Hepatocyte (in vitro differentiated cells): ENCODE results near the gene KIF3B. TPM values are rescaled to one million over a fixed set of nuclear protein-coding genes. Genes with fewer than 3 reads are reported as not detected.
"Not testable (repeated sequence)": the region's sequence is repeated elsewhere in the genome, so short reads cannot be mapped to it uniquely, and the experiment has no call there.

Experiments
- DNase-seq: peaks from one replicate; pipeline ENCODE4 v3.0.0-alpha.2; 2016; ENCODE audit warnings: low spot score
- H2AFZ ChIP-seq: fragments of 200-600 bp; sonication (generic); 2 replicates; pipeline ENCODE4 v1.6.0; 2016; ENCODE audit warnings: antibody characterized with exemption, mild to moderate bottlenecking
- H3K27ac ChIP-seq: fragments of 200-600 bp; sonication (generic); 2 replicates; pipeline ENCODE4 v1.5.1; 2016; ENCODE audit warnings: mild to moderate bottlenecking
- H3K27me3 ChIP-seq: fragments of 200-600 bp; sonication (generic); 2 replicates; pipeline ENCODE4 v1.6.1; 2016
- H3K36me3 ChIP-seq: fragments of 200-600 bp; sonication (generic); replicated peaks from 2 replicates; pipeline ENCODE4 v1.5.1; 2016; ENCODE audit warnings: low read depth; ENCODE audit not compliant: insufficient read depth
- H3K4me1 ChIP-seq: fragments of 200-600 bp; sonication (generic); 2 replicates; pipeline ENCODE4 v1.5.1; 2016; ENCODE audit warnings: mild to moderate bottlenecking, moderate library complexity; ENCODE audit not compliant: insufficient read depth
- H3K4me2 ChIP-seq: fragments of 200-600 bp; sonication (generic); 2 replicates; pipeline ENCODE4 v1.6.0; 2016
- H3K4me3 ChIP-seq: fragments of 200-600 bp; sonication (generic); 2 replicates; pipeline ENCODE4 v1.5.1; 2016; ENCODE audit warnings: mild to moderate bottlenecking
- H3K79me2 ChIP-seq: fragments of 200-600 bp; sonication (generic); 2 replicates; pipeline ENCODE4 v1.6.0; 2017; ENCODE audit warnings: mild to moderate bottlenecking
- H3K9me2 ChIP-seq: fragments of 200-600 bp; sonication (generic); replicated peaks from 2 replicates; pipeline ENCODE4 v1.6.0; 2017; ENCODE audit warnings: mild to moderate bottlenecking; ENCODE audit not compliant: insufficient read depth
- H3K9me3 ChIP-seq: fragments of 200-600 bp; sonication (generic); 2 replicates; pipeline ENCODE4 v1.5.1; 2016; ENCODE audit warnings: low read depth, mild to moderate bottlenecking
- H4K20me1 ChIP-seq: fragments of 200-600 bp; sonication (generic); 2 replicates; pipeline ENCODE4 v1.6.0; 2016; ENCODE audit warnings: mild to moderate bottlenecking; ENCODE audit not compliant: insufficient read depth, poor library complexity, severe bottlenecking
- EZH2 ChIP-seq: fragments of 200-600 bp; sonication (generic); IDR thresholded peaks from 2 replicates; pipeline ENCODE4 v1.6.1; 2016; ENCODE audit warnings: antibody characterized with exemption, mild to moderate bottlenecking, borderline replicate concordance
- EZH2phosphoT487 ChIP-seq: fragments of 200-600 bp; sonication (generic); IDR thresholded peaks from one replicate; pipeline ENCODE4 v1.6.1; 2018; ENCODE audit warnings: antibody characterized with exemption, mild to moderate bottlenecking, low read depth, moderate library complexity; ENCODE audit not compliant: unreplicated experiment, severe bottlenecking
- WGBS: methylation state at CpG from one replicate; pipeline ENCODE4 v1.1.6; 2016; ENCODE audit warnings: low lambda C conversion rate; ENCODE audit errors: missing lambda C conversion rate; 5-methylcytosine and 5-hydroxymethylcytosine counted together
- polyA plus RNA-seq: library from polyadenylated mRNA; unstranded; fragments of >200 nt; fragmentation: Nextera tagmentation; extraction: Ambion mirVana; gene quantifications from 2 replicates; pipeline ENCODE4 v1.2.1, GENCODE V29; 2016
- total RNA-seq: library from RNA; depleted of rRNA; stranded (reverse); fragments of >200 nt; gene quantifications from 2 replicates; pipeline ENCODE4 v1.2.3, GENCODE V29; 2014
- TF ChIP-seq, protein P1 (sequence below): fragments of 200-600 bp; sonication (generic); IDR thresholded peaks from 2 replicates; pipeline ENCODE4 v1.5.1; 2016; ENCODE audit warnings: antibody characterized with exemption, mild to moderate bottlenecking; ENCODE audit not compliant: poor library complexity

The KIF3B gene
- total and polyA plus RNA-seq, 2 experiments from 2014 or later, result 11.7 to 32.0 TPM

DNA sequence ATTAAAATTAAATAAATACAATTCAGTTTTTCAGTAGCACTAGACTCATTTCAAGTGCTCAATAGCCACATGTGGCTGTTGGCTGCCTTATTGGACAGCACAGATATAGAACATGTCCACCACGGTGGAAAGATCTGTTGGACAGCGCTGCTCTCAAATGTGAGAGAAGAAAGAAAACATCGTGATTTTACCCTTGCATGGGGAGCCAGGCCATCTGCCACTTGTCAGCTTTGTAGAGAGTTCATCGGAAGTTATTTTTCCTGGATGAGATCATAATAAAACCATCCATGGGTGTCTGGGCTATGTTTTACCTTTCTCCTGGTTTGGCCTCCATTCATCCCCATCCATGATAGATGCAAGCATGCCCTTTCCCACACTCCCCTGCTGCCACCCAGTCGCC lies 5.8 kb upstream of the KIF3B start:
- no peaks in the 10 kb centered on the region for H4K20me1 ChIP-seq

DNA sequence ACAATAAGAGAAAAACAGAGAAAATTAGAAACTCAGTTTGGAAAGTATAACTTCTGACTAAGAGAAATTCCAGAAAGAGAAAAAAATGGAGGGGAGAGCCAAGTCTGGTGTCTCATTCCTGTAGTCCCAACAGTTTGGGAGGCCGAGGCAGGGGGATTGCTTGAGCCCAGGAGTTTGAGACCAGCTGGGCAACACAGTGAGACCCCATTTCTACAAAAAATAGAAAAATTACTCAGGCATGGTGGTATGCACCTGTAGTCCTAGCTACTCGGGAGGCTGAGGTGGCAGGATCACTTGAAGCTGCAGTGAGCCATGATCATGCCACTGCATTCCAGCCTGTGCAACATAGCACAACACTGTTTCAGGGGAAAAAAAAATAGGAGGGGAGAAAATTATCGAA lies 3.1 kb upstream of the KIF3B start:
- Histone ChIP-seq H3K9me3 (no peaks in the 10 kb centered on the region), H2AFZ (no peak overlapping the region), H3K27ac (no peak overlapping the region), H3K9me2 (no peaks in the 10 kb centered on the region), H3K4me3 (no peak overlapping the region), H3K79me2 (peaks cover 18% of the 10 kb centered on the region), H4K20me1 (no peaks in the 10 kb centered on the region), H3K36me3 (no peaks in the 10 kb centered on the region), H3K27me3 (no peaks in the 10 kb centered on the region), H3K4me1 (peaks cover 11% of the 10 kb centered on the region), H3K4me2 (no peak overlapping the region)
- no peak for TF ChIP-seq EZH2phosphoT487
- TF ChIP-seq, protein P1, sequence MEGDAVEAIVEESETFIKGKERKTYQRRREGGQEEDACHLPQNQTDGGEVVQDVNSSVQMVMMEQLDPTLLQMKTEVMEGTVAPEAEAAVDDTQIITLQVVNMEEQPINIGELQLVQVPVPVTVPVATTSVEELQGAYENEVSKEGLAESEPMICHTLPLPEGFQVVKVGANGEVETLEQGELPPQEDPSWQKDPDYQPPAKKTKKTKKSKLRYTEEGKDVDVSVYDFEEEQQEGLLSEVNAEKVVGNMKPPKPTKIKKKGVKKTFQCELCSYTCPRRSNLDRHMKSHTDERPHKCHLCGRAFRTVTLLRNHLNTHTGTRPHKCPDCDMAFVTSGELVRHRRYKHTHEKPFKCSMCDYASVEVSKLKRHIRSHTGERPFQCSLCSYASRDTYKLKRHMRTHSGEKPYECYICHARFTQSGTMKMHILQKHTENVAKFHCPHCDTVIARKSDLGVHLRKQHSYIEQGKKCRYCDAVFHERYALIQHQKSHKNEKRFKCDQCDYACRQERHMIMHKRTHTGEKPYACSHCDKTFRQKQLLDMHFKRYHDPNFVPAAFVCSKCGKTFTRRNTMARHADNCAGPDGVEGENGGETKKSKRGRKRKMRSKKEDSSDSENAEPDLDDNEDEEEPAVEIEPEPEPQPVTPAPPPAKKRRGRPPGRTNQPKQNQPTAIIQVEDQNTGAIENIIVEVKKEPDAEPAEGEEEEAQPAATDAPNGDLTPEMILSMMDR, result no peak
- 85% methylated on average over 3 of the region's 3 CpGs for WGBS
- DNase-seq, result no peak

More for the DNA sequence above, 5.8 kb upstream of the KIF3B start:
- Histone ChIP-seq H3K9me2 (no peaks in the 10 kb centered on the region), H3K27me3 (no peaks in the 10 kb centered on the region), H2AFZ (no peak overlapping the region), H3K4me2 (no peak overlapping the region), H3K36me3 (no peaks in the 10 kb centered on the region), H3K79me2 (no peaks in the 10 kb centered on the region), H3K9me3 (no peaks in the 10 kb centered on the region), H3K4me3 (no peak overlapping the region), H3K27ac (no peak overlapping the region), H3K4me1 (no peaks in the 10 kb centered on the region)
- DNase-seq, result no peak
- TF ChIP-seq EZH2phosphoT487 (no peak), EZH2 (no peak)
- TF ChIP-seq, protein P1, result no peak
- 77% methylated on average over 5 of the region's 5 CpGs for WGBS

DNA sequence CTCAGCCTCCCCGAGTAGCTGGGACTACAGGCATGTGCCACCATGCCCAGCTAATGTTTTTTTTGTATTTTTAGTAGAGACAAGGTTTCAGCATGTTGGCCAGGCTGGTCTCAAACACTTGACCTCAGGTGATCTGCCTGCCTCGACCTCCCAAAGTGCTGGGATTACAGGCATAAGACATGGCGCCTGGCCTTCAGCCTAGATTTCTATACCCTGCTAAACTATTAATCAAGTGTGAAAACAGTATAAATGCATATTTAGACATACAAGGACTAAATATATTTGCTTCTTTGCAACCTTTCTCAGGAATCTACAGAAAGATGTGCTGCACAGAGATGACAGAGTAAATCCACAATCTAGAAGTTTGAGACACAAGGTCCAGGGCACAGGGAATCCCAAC lies 2.3 kb upstream of the KIF3B start:
- not testable (repeated sequence) for DNase-seq, H4K20me1 ChIP-seq, H3K36me3 ChIP-seq

DNA sequence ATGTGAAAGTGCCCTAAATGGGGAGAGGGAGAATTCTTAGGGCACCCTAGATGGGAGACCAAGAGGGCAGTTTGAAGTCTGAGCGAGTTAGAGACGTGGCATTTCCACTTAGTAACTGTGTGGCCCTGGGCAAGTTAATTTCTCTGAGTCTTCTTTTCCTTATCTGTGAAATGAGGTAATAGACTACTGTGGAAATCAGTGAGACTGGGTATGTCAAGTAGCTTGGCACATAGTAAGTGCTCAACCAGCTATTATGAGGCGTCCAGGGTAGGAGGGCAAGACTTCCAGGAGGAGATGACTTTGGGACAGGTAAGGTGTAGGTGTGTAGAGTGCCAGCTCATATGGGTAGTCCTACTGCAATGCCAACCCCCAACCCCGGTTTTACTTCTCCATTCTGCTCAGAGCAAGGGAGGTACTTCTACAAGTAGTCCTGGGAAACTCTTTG lies 770 bp downstream of the KIF3B start:
- Histone ChIP-seq H3K4me2 (peak overlapping the region; percentile 90), H4K20me1 (no peaks in the 10 kb centered on the region), H3K9me3 (no peaks in the 10 kb centered on the region), H3K9me2 (no peaks in the 10 kb centered on the region), H3K27me3 (no peaks in the 10 kb centered on the region), H3K27ac (peak overlapping the region; percentile 64), H3K79me2 (peaks cover 55% of the 10 kb centered on the region), H3K4me1 (peaks cover 11% of the 10 kb centered on the region), H2AFZ (peak overlapping the region; percentile 82), H3K36me3 (no peaks in the 10 kb centered on the region), H3K4me3 (peak overlapping the region; percentile 94)
- WGBS, result 72% methylated on average over 4 of the region's 4 CpGs
- TF ChIP-seq, protein P1, result no peak
- TF ChIP-seq EZH2 (no peak), EZH2phosphoT487 (no peak)
- DNase-seq, result no peak

More for the DNA sequence above, 2.3 kb upstream of the KIF3B start:
- not testable (repeated sequence) for H3K4me3 ChIP-seq, H3K9me3 ChIP-seq, H3K4me2 ChIP-seq, H3K9me2 ChIP-seq, H2AFZ ChIP-seq, H3K27ac ChIP-seq, H3K27me3 ChIP-seq
- Histone ChIP-seq H3K79me2 (peaks cover 26% of the 10 kb centered on the region), H3K4me1 (peaks cover 11% of the 10 kb centered on the region)
- 93% methylated on average over 3 of the region's 3 CpGs for WGBS
